SK-N-SH (cell line): ENCODE results near the gene PFKL. TPM values are rescaled to one million over a fixed set of nuclear protein-coding genes. Genes with fewer than 3 reads are reported as not detected.

Source experiments
- CTCF ChIA-PET: fragments of 300-600, 350-600 bp; formaldehyde crosslinking; extraction: SDS; loops from one replicate; lab custom pipeline; 2021; lab: Yijun Ruan, JAX
- POLR2A ChIA-PET: fragments of 350-600 bp; sonication (Branson Sonifier 250); formaldehyde crosslinking; extraction: SDS; loops from one replicate; lab custom pipeline; 2020; ENCODE audit warnings: antibody characterized with exemption, inconsistent platforms; lab: Yijun Ruan, JAX
- DNase-seq: peaks from one replicate; pipeline ENCODE4 v3.0.0; 2012
- H2AFZ ChIP-seq: fragments of 200-600 bp; sonication (generic); 2 replicates; pipeline ENCODE4 v1.8.1; 2016; ENCODE audit warnings: antibody characterized with exemption, mild to moderate bottlenecking, low read depth
- H3F3A ChIP-seq: fragments of 200-600 bp; sonication (generic); replicated peaks from 2 replicates; pipeline ENCODE3; 2016; ENCODE audit warnings: antibody characterized with exemption, mild to moderate bottlenecking; ENCODE audit not compliant: insufficient read depth
- H3K27ac ChIP-seq, 2 experiments: fragments of 200-500 bp in 1 of 2; fragments of 200-600 bp in 1 of 2; sonication (Bioruptor generic) in 1 of 2; sonication (generic), shearing (Covaris generic) in 1 of 2; 2 replicates each; pipeline versions ENCODE4 v1.5.1 to v1.6.1; 2014 to 2016; ENCODE audit warnings: low read depth in 2 of 2, inconsistent platforms in 1 of 2, low read length in 1 of 2, mild to moderate bottlenecking in 1 of 2, mixed read lengths in 1 of 2
- H3K27me3 ChIP-seq: fragments of 200-600 bp; sonication (generic), shearing (Covaris generic); 2 replicates; pipeline ENCODE4 v1.6.1; 2016; ENCODE audit warnings: mixed run types; ENCODE audit not compliant: insufficient read depth
- H3K36me3 ChIP-seq, 2 experiments: fragments of 200-500 bp in 1 of 2; fragments of 200-600 bp in 1 of 2; sonication (Bioruptor generic) in 1 of 2; sonication (generic) in 1 of 2; replicated peaks in 1 of 2; 2 replicates each; pipeline versions ENCODE3 to v1.5.1; 2014 to 2016; ENCODE audit warnings: low read length in 1 of 2, mild to moderate bottlenecking in 1 of 2; ENCODE audit not compliant: insufficient read depth in 2 of 2, control insufficient read depth in 1 of 2
- H3K4me1 ChIP-seq, 2 experiments: fragments of 200-500 bp in 1 of 2; fragments of 200-600 bp in 1 of 2; sonication (Bioruptor generic) in 1 of 2; sonication (generic), shearing (Covaris generic) in 1 of 2; 2 replicates each; pipeline versions ENCODE4 v1.5.1 to v1.6.1; 2014 to 2016; ENCODE audit warnings: low read depth in 1 of 2, low read length in 1 of 2, mixed run types in 1 of 2; ENCODE audit not compliant: insufficient read depth in 2 of 2, control insufficient read depth in 1 of 2
- H3K4me2 ChIP-seq: fragments of 200-600 bp; sonication (generic), shearing (Covaris generic); 2 replicates; pipeline ENCODE4 v1.6.1; 2017; ENCODE audit warnings: mixed run types
- H3K4me3 ChIP-seq, 2 experiments: fragments of 200-500 bp in 1 of 2; fragments of 200-600 bp in 1 of 2; sonication (Bioruptor generic) in 1 of 2; sonication (generic), shearing (Covaris generic) in 1 of 2; 2 replicates each; pipeline versions ENCODE4 v1.5.1 to v1.8.1; 2014 to 2016; ENCODE audit warnings: low read depth in 2 of 2, inconsistent platforms in 1 of 2, low read length in 1 of 2, mild to moderate bottlenecking in 1 of 2, mixed read lengths in 1 of 2, moderate library complexity in 1 of 2
- H3K79me2 ChIP-seq: fragments of 200-600 bp; sonication (generic); 2 replicates; pipeline ENCODE4 v1.8.1; 2017; ENCODE audit warnings: mild to moderate bottlenecking; ENCODE audit not compliant: insufficient read depth
- H3K9ac ChIP-seq: fragments of 200-600 bp; sonication (generic); 2 replicates; pipeline ENCODE4 v1.6.1; 2017; ENCODE audit warnings: mixed run types
- H3K9me2 ChIP-seq: fragments of 200-600 bp; sonication (generic); 2 replicates; pipeline ENCODE4 v1.6.1; 2017; ENCODE audit warnings: mixed run types
- H3K9me3 ChIP-seq: fragments of 200-600 bp; sonication (generic); 2 replicates; pipeline ENCODE4 v1.6.1; 2017; ENCODE audit warnings: mixed run types, mild to moderate bottlenecking, moderate library complexity
- H4K20me1 ChIP-seq: fragments of 200-600 bp; sonication (generic); 2 replicates; pipeline ENCODE4 v1.6.1; 2017; ENCODE audit warnings: mild to moderate bottlenecking, mixed run types; ENCODE audit not compliant: insufficient read depth
- CHD2 ChIP-seq: fragments of 150-350 bp; IDR thresholded peaks from 2 replicates; pipeline ENCODE4 v1.6.1; 2018; ENCODE audit warnings: low read length; ENCODE audit not compliant: partially characterized antibody
- ELF1 ChIP-seq: IDR thresholded peaks from 2 replicates; pipeline ENCODE4 v1.4.0; 2012
- EP300 ChIP-seq, 2 experiments: IDR thresholded peaks; 2 replicates each; pipeline versions ENCODE4 v1.4.0 to v1.6.1; 2012; ENCODE audit warnings: borderline replicate concordance in 1 of 2, low read depth in 1 of 2, low read length in 1 of 2
- FOSL2 ChIP-seq: IDR thresholded peaks from 2 replicates; pipeline ENCODE4 v1.4.0; 2012; ENCODE audit warnings: low read depth, mild to moderate bottlenecking, moderate library complexity, borderline replicate concordance
- GABPA ChIP-seq: IDR thresholded peaks from 2 replicates; pipeline ENCODE4 v1.4.0; 2012; ENCODE audit warnings: low read depth, mild to moderate bottlenecking
- GATA2 ChIP-seq: sonication (generic); formaldehyde crosslinking; IDR thresholded peaks from 2 replicates; pipeline ENCODE4 v1.5.0; 2020; ENCODE audit warnings: mild to moderate bottlenecking, missing genetic modification reagents
- MEF2A ChIP-seq: IDR thresholded peaks from 2 replicates; pipeline ENCODE4 v1.4.0; 2012; ENCODE audit warnings: low read depth, borderline replicate concordance
- MXI1 ChIP-seq: IDR thresholded peaks from 2 replicates; pipeline ENCODE4 v1.6.1; 2012; ENCODE audit warnings: mild to moderate bottlenecking, low read depth, low read length, improper control_type of control experiment
- NFIC ChIP-seq: IDR thresholded peaks from 2 replicates; pipeline ENCODE4 v1.4.0; 2012; ENCODE audit warnings: borderline replicate concordance
- NRF1 ChIP-seq: IDR thresholded peaks from 2 replicates; pipeline ENCODE4 v1.6.1; 2012; ENCODE audit warnings: low read depth, mild to moderate bottlenecking, low read length
- POLR2AphosphoS5 ChIP-seq: IDR thresholded peaks from 2 replicates; pipeline ENCODE4 v1.6.1; 2012; ENCODE audit warnings: low read depth, low read length
- RCOR1 ChIP-seq: fragments of 150-350 bp; IDR thresholded peaks from 2 replicates; pipeline ENCODE4 v1.6.1; 2017; ENCODE audit warnings: antibody characterized with exemption, low read length
- RXRA ChIP-seq: IDR thresholded peaks from 2 replicates; pipeline ENCODE4 v1.4.0; 2012; ENCODE audit warnings: low read depth, mild to moderate bottlenecking, borderline replicate concordance
- SMC3 ChIP-seq: IDR thresholded peaks from 2 replicates; pipeline ENCODE4 v1.6.1; 2012; ENCODE audit warnings: low read depth, low read length, improper control_type of control experiment
- TAF1 ChIP-seq: IDR thresholded peaks from 2 replicates; pipeline ENCODE4 v1.6.1; 2012; ENCODE audit warnings: low read depth, mild to moderate bottlenecking, low read length, moderate library complexity, borderline replicate concordance
- TEAD4 ChIP-seq: IDR thresholded peaks from 2 replicates; pipeline ENCODE4 v1.4.0; 2012; ENCODE audit warnings: mild to moderate bottlenecking, borderline replicate concordance; ENCODE audit not compliant: insufficient read depth
- WGBS: methylation state at CpG from one replicate; pipeline ENCODE4 v1.1.6; 2017; ENCODE audit warnings: low lambda C conversion rate; 5-methylcytosine and 5-hydroxymethylcytosine counted together
- polyA plus RNA-seq, 3 experiments: library from polyadenylated mRNA; depleted of rRNA; stranded (reverse); fragments of >200 nt; gene quantifications; 2 replicates each; pipeline ENCODE4 v1.2.3, GENCODE V29; 2012
- TF ChIP-seq, protein P1 (sequence below): fragments of 150-350 bp; IDR thresholded peaks from 2 replicates; pipeline ENCODE4 v1.6.1; 2017; ENCODE audit warnings: antibody characterized with exemption, low read length, low read depth, borderline replicate concordance
- TF ChIP-seq, protein P2 (sequence below): IDR thresholded peaks from 2 replicates; pipeline ENCODE4 v1.4.0; 2012; ENCODE audit warnings: low read depth, borderline replicate concordance
- TF ChIP-seq, protein P3 (sequence below): IDR thresholded peaks from 2 replicates; pipeline ENCODE4 v1.4.0; 2012; ENCODE audit warnings: low read depth, borderline replicate concordance

The PFKL gene
- polyA plus RNA-seq, 1 of the 3 experiments (the other 2 are of a cell fraction) = 118 TPM

DNA sequence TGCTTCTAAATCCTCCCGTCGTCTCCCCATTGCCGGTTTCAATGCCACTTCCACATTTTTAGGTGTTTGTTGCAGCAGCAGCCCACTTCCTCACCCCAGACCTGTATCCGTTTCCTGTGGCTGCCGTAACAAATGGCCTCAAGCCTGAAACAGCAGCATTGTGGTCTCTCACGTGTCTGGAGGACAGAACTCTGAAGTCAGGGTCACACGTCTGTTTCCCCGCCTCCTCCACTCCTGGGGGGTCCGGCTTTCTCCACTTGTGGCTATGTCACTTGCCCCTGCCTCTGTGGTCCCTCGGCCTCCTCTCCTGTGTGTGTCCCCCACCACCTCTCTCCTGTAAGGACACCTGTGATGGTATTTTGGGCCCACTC is 75.4 kb downstream of the PFKL start:
- H3K27me3 ChIP-seq = peaks cover 93% of the 10 kb centered on the region
- POLR2A ChIA-PET = no interaction called here
- H3K36me3 ChIP-seq = no peaks in the 10 kb centered on the region
- no peak overlapping the region for H3K4me2 ChIP-seq
- H3K9ac ChIP-seq = no peak overlapping the region
- H3K9me3 ChIP-seq = no peaks in the 10 kb centered on the region
- H3K4me1 ChIP-seq = peaks cover 0 to 2% of the 10 kb centered on the region in 2 experiments; a peak in 1 of 4 replicates
- no peaks in the 10 kb centered on the region for H4K20me1 ChIP-seq
- H3K79me2 ChIP-seq = no peaks in the 10 kb centered on the region
- CTCF ChIA-PET = interaction anchor here (2.0 kb wide), 1 partner anchor 12 kb away, joined by 6 read pairs; no protein-coding TSS in a partner anchor
- DNase-seq = no peak
- no peak overlapping the region for H2AFZ ChIP-seq
- H3K27ac ChIP-seq = no peak overlapping the region
- H3F3A ChIP-seq = no peaks in the 10 kb centered on the region
- TF ChIP-seq SMC3 (no peak), TAF1 (no peak), NRF1 (no peak), NFIC (no peak), TEAD4 (no peak), EP300 (IDR thresholded peaks at IDR 0.05; ENCODE audit: borderline replicate concordance in 1 of 2, low read depth in 1 of 2, low read length in 1 of 2) (no peak), GABPA (no peak), ELF1 (no peak), RCOR1 (no peak), POLR2AphosphoS5 (no peak), CHD2 (no peak), FOSL2 (no peak), RXRA (no peak), MXI1 (no peak), MEF2A (no peak), GATA2 (CRISPR knock-in tag) (no peak)
- TF ChIP-seq, protein P1, sequence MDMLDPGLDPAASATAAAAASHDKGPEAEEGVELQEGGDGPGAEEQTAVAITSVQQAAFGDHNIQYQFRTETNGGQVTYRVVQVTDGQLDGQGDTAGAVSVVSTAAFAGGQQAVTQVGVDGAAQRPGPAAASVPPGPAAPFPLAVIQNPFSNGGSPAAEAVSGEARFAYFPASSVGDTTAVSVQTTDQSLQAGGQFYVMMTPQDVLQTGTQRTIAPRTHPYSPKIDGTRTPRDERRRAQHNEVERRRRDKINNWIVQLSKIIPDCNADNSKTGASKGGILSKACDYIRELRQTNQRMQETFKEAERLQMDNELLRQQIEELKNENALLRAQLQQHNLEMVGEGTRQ = no peak
- TF ChIP-seq, protein P2, sequence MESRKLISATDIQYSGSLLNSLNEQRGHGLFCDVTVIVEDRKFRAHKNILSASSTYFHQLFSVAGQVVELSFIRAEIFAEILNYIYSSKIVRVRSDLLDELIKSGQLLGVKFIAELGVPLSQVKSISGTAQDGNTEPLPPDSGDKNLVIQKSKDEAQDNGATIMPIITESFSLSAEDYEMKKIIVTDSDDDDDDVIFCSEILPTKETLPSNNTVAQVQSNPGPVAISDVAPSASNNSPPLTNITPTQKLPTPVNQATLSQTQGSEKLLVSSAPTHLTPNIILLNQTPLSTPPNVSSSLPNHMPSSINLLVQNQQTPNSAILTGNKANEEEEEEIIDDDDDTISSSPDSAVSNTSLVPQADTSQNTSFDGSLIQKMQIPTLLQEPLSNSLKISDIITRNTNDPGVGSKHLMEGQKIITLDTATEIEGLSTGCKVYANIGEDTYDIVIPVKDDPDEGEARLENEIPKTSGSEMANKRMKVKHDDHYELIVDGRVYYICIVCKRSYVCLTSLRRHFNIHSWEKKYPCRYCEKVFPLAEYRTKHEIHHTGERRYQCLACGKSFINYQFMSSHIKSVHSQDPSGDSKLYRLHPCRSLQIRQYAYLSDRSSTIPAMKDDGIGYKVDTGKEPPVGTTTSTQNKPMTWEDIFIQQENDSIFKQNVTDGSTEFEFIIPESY = no peak
- TF ChIP-seq, protein P3, sequence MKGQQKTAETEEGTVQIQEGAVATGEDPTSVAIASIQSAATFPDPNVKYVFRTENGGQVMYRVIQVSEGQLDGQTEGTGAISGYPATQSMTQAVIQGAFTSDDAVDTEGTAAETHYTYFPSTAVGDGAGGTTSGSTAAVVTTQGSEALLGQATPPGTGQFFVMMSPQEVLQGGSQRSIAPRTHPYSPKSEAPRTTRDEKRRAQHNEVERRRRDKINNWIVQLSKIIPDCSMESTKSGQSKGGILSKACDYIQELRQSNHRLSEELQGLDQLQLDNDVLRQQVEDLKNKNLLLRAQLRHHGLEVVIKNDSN = no peak
- 44% methylated on average over 10 of the region's 10 CpGs for WGBS
- H3K4me3 ChIP-seq = no peak overlapping the region
- no peaks in the 10 kb centered on the region for H3K9me2 ChIP-seq
